Calu3 (cell line): Measurements from ENCODE around the gene TSNAXIP1. TPM values are rescaled to one million over a fixed set of nuclear protein-coding genes. Genes with fewer than 3 reads are reported as not detected.

ENCODE experiments used
- BruUV-seq: library from RNA; stranded (reverse); fragments of 400-500 nt; replicated peaks from 2 replicates; lab custom pipeline; 2021; lab: Mats Ljungman, UMichigan
- CTCF ChIA-PET: fragments of 300-600 bp; sonication (Branson Sonifier 250); formaldehyde crosslinking; loops from one replicate; lab custom pipeline; 2022; ENCODE audit warnings: antibody characterized with exemption; lab: Charles Lee
- DNase-seq: peaks from one replicate; pipeline ENCODE4 v3.0.0; 2022
- H3K27ac Mint-ChIP-seq: one replicate; pipeline ENCODE4 v1.8.0; 2022; ENCODE audit warnings: mixed read lengths; ENCODE audit not compliant: unreplicated experiment
- H3K27me3 Mint-ChIP-seq: one replicate; pipeline ENCODE4 v1.8.0; 2022; ENCODE audit warnings: mixed read lengths; ENCODE audit not compliant: unreplicated experiment
- H3K36me3 Mint-ChIP-seq: one replicate; pipeline ENCODE4 v1.8.0; 2022; ENCODE audit warnings: mild to moderate bottlenecking, moderate library complexity, mixed read lengths; ENCODE audit not compliant: insufficient read depth, unreplicated experiment
- H3K4me1 Mint-ChIP-seq: one replicate; pipeline ENCODE4 v1.8.0; 2022; ENCODE audit warnings: mild to moderate bottlenecking, low read depth, mixed read lengths; ENCODE audit not compliant: unreplicated experiment
- H3K4me3 Mint-ChIP-seq: one replicate; pipeline ENCODE4 v1.8.0; 2022; ENCODE audit warnings: mild to moderate bottlenecking, low read depth, moderate library complexity, mixed read lengths; ENCODE audit not compliant: unreplicated experiment
- H3K9me3 Mint-ChIP-seq: one replicate; pipeline ENCODE4 v1.8.0; 2022; ENCODE audit warnings: low read depth, mixed read lengths; ENCODE audit not compliant: unreplicated experiment
- intact Hi-C: fragments of 100-400 bp; cut with micrococcal nuclease; formaldehyde crosslinking; loops from one replicate; pipeline ENCODE4 v1.10.0; 2022; ENCODE audit not compliant: unreplicated experiment
- total RNA-seq: library from RNA; stranded (reverse); gene quantifications from 2 replicates; pipeline ENCODE4 v1.2.3, GENCODE V29; 2022
- TF ChIP-seq, protein P1 (sequence below): fragments of 200-600 bp; IDR thresholded peaks from one replicate; pipeline ENCODE4 v1.8.0; 2022; ENCODE audit warnings: antibody characterized with exemption; ENCODE audit not compliant: unreplicated experiment

The TSNAXIP1 gene
- total RNA-seq, 1 experiment from 2014 or later: 1.0 TPM

DNA sequence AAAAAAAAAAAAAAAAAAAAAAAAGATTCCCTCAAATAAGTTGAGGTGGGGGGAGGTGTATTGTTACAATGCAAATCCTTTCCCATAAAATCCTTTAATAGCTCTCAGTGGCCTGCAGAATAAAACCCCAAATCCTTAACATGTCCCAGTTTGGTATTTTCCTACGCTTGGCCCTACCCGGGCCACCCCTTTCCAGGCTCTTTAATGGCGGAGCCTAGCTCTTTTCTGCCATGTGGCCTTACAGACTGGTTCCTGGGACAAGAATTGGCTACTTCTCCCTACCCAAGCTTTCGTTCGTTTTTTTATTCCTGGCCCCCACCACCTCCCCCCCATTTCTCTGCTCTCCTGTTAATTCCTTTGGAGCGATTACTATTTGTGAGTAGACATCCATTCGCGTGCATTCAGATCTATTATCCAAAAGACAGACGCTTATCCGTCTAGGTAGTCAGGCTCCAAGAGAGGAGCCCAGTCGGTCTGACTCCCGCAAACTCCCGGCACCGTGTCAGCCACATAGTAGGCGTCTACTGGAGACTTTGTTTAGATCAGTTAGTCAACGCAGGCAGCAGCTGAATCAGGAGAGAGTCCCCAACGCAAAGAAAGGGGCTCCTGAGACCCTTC is 34.6 kb downstream of the TSNAXIP1 start:
- H3K4me3 Mint-ChIP-seq: peak overlapping the region; percentile 99
- peaks cover 40% of the 10 kb centered on the region for H3K36me3 Mint-ChIP-seq
- intact Hi-C loops: no loop called here
- peaks cover 36% of the 10 kb centered on the region for H3K4me1 Mint-ChIP-seq
- no peak for DNase-seq
- H3K27ac Mint-ChIP-seq: peak overlapping the region; percentile 82
- no peaks in the 10 kb centered on the region for H3K27me3 Mint-ChIP-seq
- CTCF ChIA-PET: interaction anchor here (0.6 to 1.7 kb wide), 2 partner anchors 52 to 94 kb away, joined by 4 to 7 read pairs; partner anchors contain the start of gene PSKH1
- TF ChIP-seq, protein P1, sequence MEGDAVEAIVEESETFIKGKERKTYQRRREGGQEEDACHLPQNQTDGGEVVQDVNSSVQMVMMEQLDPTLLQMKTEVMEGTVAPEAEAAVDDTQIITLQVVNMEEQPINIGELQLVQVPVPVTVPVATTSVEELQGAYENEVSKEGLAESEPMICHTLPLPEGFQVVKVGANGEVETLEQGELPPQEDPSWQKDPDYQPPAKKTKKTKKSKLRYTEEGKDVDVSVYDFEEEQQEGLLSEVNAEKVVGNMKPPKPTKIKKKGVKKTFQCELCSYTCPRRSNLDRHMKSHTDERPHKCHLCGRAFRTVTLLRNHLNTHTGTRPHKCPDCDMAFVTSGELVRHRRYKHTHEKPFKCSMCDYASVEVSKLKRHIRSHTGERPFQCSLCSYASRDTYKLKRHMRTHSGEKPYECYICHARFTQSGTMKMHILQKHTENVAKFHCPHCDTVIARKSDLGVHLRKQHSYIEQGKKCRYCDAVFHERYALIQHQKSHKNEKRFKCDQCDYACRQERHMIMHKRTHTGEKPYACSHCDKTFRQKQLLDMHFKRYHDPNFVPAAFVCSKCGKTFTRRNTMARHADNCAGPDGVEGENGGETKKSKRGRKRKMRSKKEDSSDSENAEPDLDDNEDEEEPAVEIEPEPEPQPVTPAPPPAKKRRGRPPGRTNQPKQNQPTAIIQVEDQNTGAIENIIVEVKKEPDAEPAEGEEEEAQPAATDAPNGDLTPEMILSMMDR: no peak
- H3K9me3 Mint-ChIP-seq: no peaks in the 10 kb centered on the region
- BruUV-seq: no TSS peak

DNA sequence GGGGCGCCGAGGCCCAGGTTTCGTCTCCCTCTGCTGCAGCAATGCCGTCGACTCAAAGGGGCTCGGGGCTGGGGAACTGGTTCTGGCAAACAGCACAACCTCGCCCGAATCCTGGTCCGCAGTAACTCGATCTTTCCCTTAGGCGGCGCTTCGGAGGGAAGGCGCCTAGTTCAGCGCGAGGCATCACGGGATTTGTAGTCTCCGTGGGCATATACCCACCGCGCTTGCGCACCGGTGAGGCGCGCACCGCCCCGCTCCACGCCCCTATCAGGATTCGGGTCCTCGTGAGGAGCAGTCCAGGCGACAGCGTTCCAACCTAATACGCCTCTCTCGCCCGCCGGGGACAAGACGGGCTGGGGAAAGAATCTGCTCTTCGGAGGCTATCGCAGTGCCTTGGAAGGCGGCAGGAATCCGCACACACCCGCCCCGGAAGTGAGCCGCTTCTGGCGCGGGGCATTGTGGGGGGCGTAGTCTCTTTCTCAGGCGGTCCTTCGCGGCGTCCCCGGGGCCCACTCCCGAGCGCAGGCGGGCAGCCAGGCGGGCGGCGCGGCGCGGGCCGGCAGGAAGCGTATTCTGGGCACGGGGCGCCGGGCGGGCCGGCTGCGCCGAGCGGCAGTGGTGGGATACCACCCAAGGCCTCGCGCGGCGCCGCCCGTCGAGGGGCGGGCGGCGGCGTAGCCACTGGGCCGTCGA is 35.3 kb downstream of the TSNAXIP1 start, which contains the start of gene THAP11:
Gene THAP11 (plus strand): TSS at position 505 of the 693 bp plus-strand sequence. CDS start 235 bp downstream, outside the sequence.
- no peaks in the 10 kb centered on the region for H3K27me3 Mint-ChIP-seq
- DNase-seq: peak; percentile 97
- TF ChIP-seq, protein P1: peak; percentile 86
- CTCF ChIA-PET: no interaction called here
- peaks cover 46% of the 10 kb centered on the region for H3K36me3 Mint-ChIP-seq
- peak within 1 kb of the TSS; percentile 99 for H3K4me3 Mint-ChIP-seq
- H3K9me3 Mint-ChIP-seq: no peaks in the 10 kb centered on the region
- peak within 1 kb of the TSS; percentile 82 for H3K27ac Mint-ChIP-seq
- H3K4me1 Mint-ChIP-seq: peaks cover 36% of the 10 kb centered on the region
- intact Hi-C loops: no loop called here
- no TSS peak for BruUV-seq

DNA sequence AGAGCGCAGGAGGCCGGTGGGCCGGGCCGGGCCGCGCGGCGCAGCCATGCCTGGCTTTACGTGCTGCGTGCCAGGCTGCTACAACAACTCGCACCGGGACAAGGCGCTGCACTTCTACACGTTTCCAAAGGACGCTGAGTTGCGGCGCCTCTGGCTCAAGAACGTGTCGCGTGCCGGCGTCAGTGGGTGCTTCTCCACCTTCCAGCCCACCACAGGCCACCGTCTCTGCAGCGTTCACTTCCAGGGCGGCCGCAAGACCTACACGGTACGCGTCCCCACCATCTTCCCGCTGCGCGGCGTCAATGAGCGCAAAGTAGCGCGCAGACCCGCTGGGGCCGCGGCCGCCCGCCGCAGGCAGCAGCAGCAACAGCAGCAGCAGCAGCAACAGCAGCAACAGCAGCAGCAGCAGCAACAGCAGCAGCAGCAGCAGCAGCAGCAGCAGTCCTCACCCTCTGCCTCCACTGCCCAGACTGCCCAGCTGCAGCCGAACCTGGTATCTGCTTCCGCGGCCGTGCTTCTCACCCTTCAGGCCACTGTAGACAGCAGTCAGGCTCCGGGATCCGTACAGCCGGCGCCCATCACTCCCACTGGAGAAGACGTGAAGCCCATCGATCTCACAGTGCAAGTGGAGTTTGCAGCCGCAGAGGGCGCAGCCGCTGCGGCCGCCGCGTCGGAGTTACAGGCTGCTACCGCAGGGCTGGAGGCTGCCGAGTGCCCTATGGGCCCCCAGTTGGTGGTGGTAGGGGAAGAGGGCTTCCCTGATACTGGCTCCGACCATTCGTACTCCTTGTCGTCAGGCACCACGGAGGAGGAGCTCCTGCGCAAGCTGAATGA is 36.0 kb downstream of the TSNAXIP1 start:
- H3K4me1 Mint-ChIP-seq: peaks cover 30% of the 10 kb centered on the region
- TF ChIP-seq, protein P1: no peak
- CTCF ChIA-PET: interaction anchor here (0.9 kb wide), 1 partner anchor 27 kb away, joined by 7 read pairs; no protein-coding TSS in a partner anchor
- BruUV-seq: no TSS peak
- no peaks in the 10 kb centered on the region for H3K9me3 Mint-ChIP-seq
- peaks cover 54% of the 10 kb centered on the region for H3K36me3 Mint-ChIP-seq
- intact Hi-C loops: no loop called here
- peak overlapping the region; percentile 82 for H3K27ac Mint-ChIP-seq
- no peaks in the 10 kb centered on the region for H3K27me3 Mint-ChIP-seq
- DNase-seq: peak; percentile 44
- peak overlapping the region; percentile 99 for H3K4me3 Mint-ChIP-seq

DNA sequence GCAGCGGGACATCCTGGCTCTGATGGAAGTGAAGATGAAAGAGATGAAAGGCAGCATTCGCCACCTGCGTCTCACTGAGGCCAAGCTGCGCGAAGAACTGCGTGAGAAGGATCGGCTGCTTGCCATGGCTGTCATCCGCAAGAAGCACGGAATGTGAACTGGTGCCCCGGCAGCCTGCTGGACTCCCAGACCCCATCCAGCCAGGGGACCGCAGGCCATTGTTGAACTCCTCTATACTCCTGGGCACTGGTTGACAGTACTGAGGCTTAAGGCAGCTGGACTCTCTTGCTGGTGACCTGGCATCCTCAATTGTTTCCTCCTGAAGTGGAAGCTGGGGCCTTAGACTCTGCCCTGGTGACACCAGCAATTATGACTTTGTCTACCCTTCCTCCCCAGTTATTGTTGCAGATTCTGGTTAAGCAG is 36.7 kb downstream of the TSNAXIP1 start:
- TF ChIP-seq, protein P1: no peak
- no peak for DNase-seq
- Mint-ChIP-seq H3K4me1 (peaks cover 25% of the 10 kb centered on the region), H3K27ac (peak overlapping the region; percentile 82), H3K9me3 (no peaks in the 10 kb centered on the region), H3K36me3 (peaks cover 58% of the 10 kb centered on the region), H3K4me3 (peak overlapping the region; percentile 99), H3K27me3 (no peaks in the 10 kb centered on the region)
- CTCF ChIA-PET: interaction anchor here (0.9 kb wide), 1 partner anchor 28 kb away, joined by 7 read pairs; no protein-coding TSS in a partner anchor
- TSS peak; percentile 3 for BruUV-seq
- intact Hi-C loops: no loop called here
